GM12874 (cell line): ENCODE results near the gene KTN1.
A peak's percentile ranks its signal among the peaks of the same experiment; 100 is the strongest.

ENCODE experiments used
- TF ChIP-seq, protein P1 (sequence below): IDR thresholded peaks from 2 replicates; pipeline ENCODE4 v1.5.1; 2011; ENCODE audit warnings: low read depth, mild to moderate bottlenecking, control low read depth, low read length, moderate library complexity; ENCODE audit not compliant: insufficient read depth

The KTN1 gene

GRCh38 chr14:55579724-55580469 lies at the start of gene KTN1:
Gene KTN1 (plus strand): TSS chr14:55580207. CDS start chr14:55612049, 31,842 bp downstream.
- TF ChIP-seq, protein P1, sequence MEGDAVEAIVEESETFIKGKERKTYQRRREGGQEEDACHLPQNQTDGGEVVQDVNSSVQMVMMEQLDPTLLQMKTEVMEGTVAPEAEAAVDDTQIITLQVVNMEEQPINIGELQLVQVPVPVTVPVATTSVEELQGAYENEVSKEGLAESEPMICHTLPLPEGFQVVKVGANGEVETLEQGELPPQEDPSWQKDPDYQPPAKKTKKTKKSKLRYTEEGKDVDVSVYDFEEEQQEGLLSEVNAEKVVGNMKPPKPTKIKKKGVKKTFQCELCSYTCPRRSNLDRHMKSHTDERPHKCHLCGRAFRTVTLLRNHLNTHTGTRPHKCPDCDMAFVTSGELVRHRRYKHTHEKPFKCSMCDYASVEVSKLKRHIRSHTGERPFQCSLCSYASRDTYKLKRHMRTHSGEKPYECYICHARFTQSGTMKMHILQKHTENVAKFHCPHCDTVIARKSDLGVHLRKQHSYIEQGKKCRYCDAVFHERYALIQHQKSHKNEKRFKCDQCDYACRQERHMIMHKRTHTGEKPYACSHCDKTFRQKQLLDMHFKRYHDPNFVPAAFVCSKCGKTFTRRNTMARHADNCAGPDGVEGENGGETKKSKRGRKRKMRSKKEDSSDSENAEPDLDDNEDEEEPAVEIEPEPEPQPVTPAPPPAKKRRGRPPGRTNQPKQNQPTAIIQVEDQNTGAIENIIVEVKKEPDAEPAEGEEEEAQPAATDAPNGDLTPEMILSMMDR: no peak

DNA sequence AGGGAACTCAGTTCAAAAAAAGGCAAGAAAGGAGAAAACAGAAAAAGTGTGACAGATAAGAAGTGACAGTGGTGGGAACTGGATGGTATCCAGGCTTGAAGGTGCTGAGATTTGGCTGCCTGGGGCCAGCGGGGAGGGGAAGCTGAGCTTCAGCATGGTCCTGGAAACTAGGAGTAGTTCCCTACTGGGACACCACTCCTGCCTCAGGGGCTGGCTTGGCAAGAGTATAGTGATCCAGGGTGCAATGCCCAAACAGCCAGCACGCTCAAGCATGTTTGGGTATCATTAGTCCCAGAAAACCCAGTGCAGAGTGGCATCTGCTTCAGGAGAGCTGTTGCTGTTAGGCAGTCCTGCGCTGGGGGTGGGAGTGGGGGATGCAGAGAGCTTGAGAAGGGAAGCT lies 49.5 kb upstream of the KTN1 start:
- TF ChIP-seq, protein P1: no peak

DNA sequence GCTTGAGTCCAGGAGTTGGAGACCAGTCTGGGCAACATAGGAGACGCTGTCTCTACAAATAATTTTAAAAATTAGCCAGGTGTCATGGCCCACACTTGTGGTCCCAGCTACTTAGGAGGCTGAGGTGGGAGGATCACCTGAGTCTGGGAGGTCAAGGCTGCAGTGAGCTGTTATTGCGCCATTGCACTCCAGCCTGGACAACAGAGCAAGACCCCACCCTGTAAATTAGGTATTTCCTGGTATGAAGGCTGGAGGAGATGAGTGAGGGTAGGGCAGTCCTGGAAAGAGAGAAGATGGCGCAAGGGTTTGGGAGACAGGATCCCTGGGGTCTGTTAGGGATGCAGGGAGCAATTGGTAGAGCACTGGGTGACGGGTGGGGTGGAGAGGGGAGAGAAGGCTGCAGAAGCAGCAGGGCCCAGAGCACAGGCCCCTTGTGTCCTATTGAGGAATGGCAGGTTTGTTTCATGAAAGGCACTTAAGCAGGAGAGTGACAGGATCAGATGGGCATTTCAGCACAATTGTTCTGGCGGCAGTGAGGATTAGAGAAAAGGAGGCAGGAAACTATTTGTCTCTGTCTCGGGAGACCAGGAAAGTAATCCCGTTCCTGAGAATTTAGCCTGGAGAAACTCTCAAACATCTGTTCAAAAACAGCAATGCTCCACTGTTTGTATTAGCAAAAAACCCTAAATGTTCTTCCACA lies 47.2 kb upstream of the KTN1 start:
- TF ChIP-seq, protein P1: 0 out of 2 replicates have a peak, but pooled peaks have one; percentile 24

- TF ChIP-seq, protein P1: no peak
Observed at GRCh38 chr14:55533960-55534359, 46.0 kb upstream of the KTN1 start.

DNA sequence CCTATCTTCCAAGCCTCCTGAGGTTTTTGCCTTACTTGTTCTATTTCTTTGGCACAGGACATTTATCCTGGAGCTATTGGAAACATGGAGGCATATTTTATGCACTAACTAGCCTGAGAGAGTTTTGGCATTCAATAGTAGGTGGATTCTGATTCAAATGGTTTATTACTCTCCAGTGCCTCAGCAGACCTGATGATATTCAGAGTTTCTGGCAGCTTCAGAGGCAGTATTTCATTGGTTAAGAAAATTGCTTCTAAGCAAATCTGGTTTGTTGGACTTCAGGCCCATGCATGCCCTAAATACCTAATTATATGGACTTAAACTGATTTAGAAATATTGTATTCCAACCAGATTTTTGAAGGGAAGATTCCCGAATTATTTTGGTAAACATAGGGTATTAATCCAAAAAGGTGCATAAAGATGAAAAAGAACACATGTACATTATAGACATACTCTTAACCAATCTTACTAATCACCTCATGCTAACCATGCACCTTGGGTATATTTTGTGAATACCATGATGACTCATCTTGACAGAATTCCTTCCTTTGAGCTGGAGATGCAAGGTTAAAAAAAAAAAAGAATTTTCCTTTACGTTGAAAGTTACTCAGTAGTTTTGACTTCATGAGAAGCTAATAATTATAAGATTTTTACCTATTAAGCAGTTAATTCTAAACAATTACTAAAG lies 44.3 kb upstream of the KTN1 start:
- TF ChIP-seq, protein P1: no peak

DNA sequence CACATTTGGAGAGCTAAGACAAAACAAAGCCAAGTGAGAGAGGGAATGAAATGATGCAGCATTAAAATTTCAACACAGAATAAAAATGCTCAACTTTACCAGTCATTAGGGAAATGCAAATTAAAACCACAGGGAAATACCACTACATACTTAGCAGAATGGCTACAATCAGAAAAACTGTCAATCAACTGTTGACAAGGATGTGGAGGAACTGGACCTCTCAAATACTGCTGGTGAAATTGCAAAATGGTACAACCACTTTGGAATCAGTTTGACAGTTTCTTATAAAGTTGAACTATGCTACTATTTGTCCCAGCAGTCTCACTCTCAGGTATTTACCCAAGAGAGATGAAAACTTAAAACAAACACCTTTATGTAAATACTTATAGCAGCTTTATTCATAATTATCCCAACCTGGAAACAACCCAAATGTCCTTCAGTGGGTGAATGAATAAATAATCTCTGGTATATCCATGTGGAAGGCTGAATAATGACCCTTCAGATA lies 43.8 kb upstream of the KTN1 start:
- TF ChIP-seq, protein P1: no peak

DNA sequence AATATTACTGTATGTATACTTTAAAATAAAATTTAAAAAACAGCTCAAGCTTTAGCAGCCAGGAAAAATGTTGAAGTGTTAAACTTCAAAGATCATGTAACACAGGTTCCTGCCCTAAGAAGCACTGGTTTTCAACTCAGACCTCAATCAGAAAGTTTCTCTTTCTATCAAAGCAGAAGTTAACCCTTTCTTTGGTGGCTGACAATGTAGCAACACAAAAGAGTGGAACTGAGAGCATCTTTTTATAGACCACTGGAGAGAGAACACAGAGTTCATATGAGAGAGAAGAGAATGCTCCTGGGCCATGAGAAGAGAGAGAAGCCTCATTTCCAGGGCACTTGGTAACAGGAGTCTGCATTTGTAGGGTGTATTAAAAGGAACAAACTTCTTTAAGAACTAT lies 42.2 kb upstream of the KTN1 start:
- TF ChIP-seq, protein P1: no peak
